Measurements from ENCODE around the gene GARNL3. TPM values are rescaled to one million over a fixed set of nuclear protein-coding genes. Genes with fewer than 3 reads are reported as not detected.

The GARNL3 gene
- total RNA-seq, 1 donor, result 5.8 TPM

DNA sequence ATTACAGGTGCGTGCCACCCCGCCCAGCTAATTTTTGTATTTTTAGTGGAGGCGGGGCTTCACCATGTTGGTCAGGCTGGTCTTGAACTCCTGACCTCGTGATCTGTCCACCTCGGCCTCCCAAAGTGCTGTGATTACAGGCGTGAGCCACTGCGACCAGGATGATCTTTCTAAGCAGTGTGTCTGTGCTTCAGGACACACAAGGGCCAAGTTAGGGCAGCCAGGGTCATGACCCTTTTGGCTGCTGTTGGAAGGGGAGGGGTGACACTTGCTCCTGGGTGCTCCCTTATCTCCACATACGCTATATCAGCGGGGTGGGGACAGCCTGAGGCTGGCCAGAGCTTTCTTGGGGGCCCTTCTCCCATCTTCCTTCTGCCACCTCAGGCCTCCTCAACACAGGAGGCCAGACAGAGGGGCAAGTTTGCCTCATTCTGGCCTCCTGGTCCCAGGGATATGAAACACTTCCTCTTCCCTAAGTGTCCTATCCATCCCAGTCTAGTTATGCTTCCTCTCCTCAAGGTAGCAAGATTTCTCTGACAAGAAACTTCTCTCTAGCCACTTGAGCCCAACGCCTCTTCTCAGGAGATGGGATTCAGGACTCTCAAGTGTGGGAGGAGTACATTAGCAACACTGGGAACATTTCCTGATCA, 157.7 kb downstream of the GARNL3 start:
- Histone ChIP-seq H3K27ac (ENCODE audit: low read depth, low read length) (no peak overlapping the region), H3K27me3 (ENCODE audit: insufficient read depth, low read length) (no peaks in the 10 kb centered on the region), H3K79me2 (ENCODE audit: insufficient read depth, low read length) (peaks cover 41% of the 10 kb centered on the region), H3K9me3 (ENCODE audit: low read depth, low read length) (no peaks in the 10 kb centered on the region), H3K36me3 (ENCODE audit: insufficient read depth, low read length) (no peaks in the 10 kb centered on the region), H3K4me3 (ENCODE audit: insufficient read depth, low read length) (no peak overlapping the region), H3K4me1 (ENCODE audit: insufficient read depth, low read length) (peaks cover 27% of the 10 kb centered on the region), H4K20me1 (ENCODE audit: insufficient read depth, low read length) (peaks cover 2% of the 10 kb centered on the region), H2AFZ (ENCODE audit: low read length) (no peak overlapping the region), H3K4me2 (ENCODE audit: insufficient read depth, low read length) (peak overlapping the region; percentile 97)
- no peak for DNase-seq (ENCODE audit: insufficient read length, low spot score, missing footprints)
- TF ChIP-seq, protein P1, sequence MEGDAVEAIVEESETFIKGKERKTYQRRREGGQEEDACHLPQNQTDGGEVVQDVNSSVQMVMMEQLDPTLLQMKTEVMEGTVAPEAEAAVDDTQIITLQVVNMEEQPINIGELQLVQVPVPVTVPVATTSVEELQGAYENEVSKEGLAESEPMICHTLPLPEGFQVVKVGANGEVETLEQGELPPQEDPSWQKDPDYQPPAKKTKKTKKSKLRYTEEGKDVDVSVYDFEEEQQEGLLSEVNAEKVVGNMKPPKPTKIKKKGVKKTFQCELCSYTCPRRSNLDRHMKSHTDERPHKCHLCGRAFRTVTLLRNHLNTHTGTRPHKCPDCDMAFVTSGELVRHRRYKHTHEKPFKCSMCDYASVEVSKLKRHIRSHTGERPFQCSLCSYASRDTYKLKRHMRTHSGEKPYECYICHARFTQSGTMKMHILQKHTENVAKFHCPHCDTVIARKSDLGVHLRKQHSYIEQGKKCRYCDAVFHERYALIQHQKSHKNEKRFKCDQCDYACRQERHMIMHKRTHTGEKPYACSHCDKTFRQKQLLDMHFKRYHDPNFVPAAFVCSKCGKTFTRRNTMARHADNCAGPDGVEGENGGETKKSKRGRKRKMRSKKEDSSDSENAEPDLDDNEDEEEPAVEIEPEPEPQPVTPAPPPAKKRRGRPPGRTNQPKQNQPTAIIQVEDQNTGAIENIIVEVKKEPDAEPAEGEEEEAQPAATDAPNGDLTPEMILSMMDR (IDR thresholded peaks at IDR 0.05; ENCODE audit: extremely low read depth, low read depth, low read length), result no peak

- Histone ChIP-seq H4K20me1 (ENCODE audit: insufficient read depth, low read length) (peaks cover 6% of the 10 kb centered on the region), H2AFZ (ENCODE audit: low read length) (no peak overlapping the region), H3K4me3 (ENCODE audit: insufficient read depth, low read length) (peak overlapping the region; percentile 99), H3K36me3 (ENCODE audit: insufficient read depth, low read length) (no peaks in the 10 kb centered on the region), H3K9me3 (ENCODE audit: low read depth, low read length) (no peaks in the 10 kb centered on the region), H3K4me1 (ENCODE audit: insufficient read depth, low read length) (peaks cover 27% of the 10 kb centered on the region), H3K27me3 (ENCODE audit: insufficient read depth, low read length) (no peaks in the 10 kb centered on the region), H3K4me2 (ENCODE audit: insufficient read depth, low read length) (peak overlapping the region; percentile 97), H3K27ac (ENCODE audit: low read depth, low read length) (no peak overlapping the region), H3K79me2 (ENCODE audit: insufficient read depth, low read length) (peaks cover 46% of the 10 kb centered on the region)
- TF ChIP-seq, protein P1 (IDR thresholded peaks at IDR 0.05; ENCODE audit: extremely low read depth, low read depth, low read length), result no peak
- DNase-seq (ENCODE audit: insufficient read length, low spot score, missing footprints), result no peak
Measured at GRCh38 chr9:127422787-127423186, 158.2 kb downstream of the GARNL3 start.

GRCh38 chr9:127423476-127423933, 158.9 kb downstream of the GARNL3 start:
- Histone ChIP-seq H3K36me3 (ENCODE audit: insufficient read depth, low read length) (peaks cover 3% of the 10 kb centered on the region), H2AFZ (ENCODE audit: low read length) (peak overlapping the region; percentile 98), H3K27ac (ENCODE audit: low read depth, low read length) (peak overlapping the region; percentile 84), H3K27me3 (ENCODE audit: insufficient read depth, low read length) (no peaks in the 10 kb centered on the region), H3K4me2 (ENCODE audit: insufficient read depth, low read length) (peak overlapping the region; percentile 97), H3K9me3 (ENCODE audit: low read depth, low read length) (no peaks in the 10 kb centered on the region), H4K20me1 (ENCODE audit: insufficient read depth, low read length) (peaks cover 6% of the 10 kb centered on the region), H3K79me2 (ENCODE audit: insufficient read depth, low read length) (peaks cover 54% of the 10 kb centered on the region), H3K4me3 (ENCODE audit: insufficient read depth, low read length) (peak overlapping the region; percentile 99), H3K4me1 (ENCODE audit: insufficient read depth, low read length) (peaks cover 27% of the 10 kb centered on the region)
- DNase-seq (ENCODE audit: insufficient read length, low spot score, missing footprints), result no peak
- TF ChIP-seq, protein P1 (IDR thresholded peaks at IDR 0.05; ENCODE audit: extremely low read depth, low read depth, low read length), result no peak

DNA sequence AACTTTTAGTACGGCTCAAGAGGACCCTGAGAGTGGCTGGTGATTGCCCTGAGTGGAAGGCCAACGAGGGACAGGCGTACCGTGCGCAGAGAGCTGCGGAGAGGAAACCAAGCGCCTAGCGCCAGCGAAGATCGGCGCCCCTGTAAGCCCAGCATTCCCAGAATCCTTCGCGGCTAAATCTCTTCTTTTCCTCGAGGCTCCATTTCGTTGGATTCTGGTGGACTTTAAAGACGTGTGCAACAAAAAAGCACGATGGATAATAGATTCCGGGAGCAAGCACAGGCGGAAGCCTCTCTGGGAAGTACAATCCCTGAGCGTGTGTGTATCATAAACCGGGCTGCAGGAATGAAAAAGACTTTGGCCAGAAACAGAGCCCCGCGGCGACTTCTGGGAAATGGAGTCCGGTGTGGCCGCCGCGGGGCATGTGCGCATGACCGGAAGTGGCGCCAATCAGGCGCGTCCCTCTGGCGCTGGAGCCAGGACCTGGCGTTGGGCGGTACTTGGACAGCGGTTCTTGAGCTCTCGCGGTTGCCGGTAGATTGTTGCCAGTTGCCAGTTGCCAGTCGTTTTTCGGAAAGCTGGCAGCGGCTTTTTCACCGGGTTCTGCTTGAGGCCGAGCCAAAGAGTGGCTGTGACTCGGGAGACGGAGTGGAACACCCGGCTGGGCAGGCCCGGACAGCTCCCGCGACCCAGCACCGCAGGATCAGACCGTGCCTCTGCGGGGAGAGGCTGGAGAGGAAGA, 159.5 kb downstream of the GARNL3 start, which contains the start of gene ZNF79:
Gene ZNF79 (plus strand): TSS at position 449 of the 742 bp plus-strand sequence. CDS start 406 bp downstream, outside the sequence.
- DNase-seq (ENCODE audit: insufficient read length, low spot score, missing footprints), result peak; percentile 99

More for the DNA sequence above, 159.5 kb downstream of the GARNL3 start, which contains the start of gene ZNF79:
- no peaks in the 10 kb centered on the region for H3K27me3 ChIP-seq (ENCODE audit: insufficient read depth, low read length)
- H3K9me3 ChIP-seq (ENCODE audit: low read depth, low read length), result no peaks in the 10 kb centered on the region
- H3K79me2 ChIP-seq (ENCODE audit: insufficient read depth, low read length), result peaks cover 57% of the 10 kb centered on the region
- TF ChIP-seq, protein P1 (IDR thresholded peaks at IDR 0.05; ENCODE audit: extremely low read depth, low read depth, low read length), result no peak
- peaks cover 9% of the 10 kb centered on the region for H3K36me3 ChIP-seq (ENCODE audit: insufficient read depth, low read length)
- H3K4me2 ChIP-seq (ENCODE audit: insufficient read depth, low read length), result peak within 1 kb of the TSS; percentile 97
- peak within 1 kb of the TSS; percentile 84 for H3K27ac ChIP-seq (ENCODE audit: low read depth, low read length)
- H4K20me1 ChIP-seq (ENCODE audit: insufficient read depth, low read length), result peaks cover 9% of the 10 kb centered on the region
- H3K4me1 ChIP-seq (ENCODE audit: insufficient read depth, low read length), result peaks cover 27% of the 10 kb centered on the region
- H2AFZ ChIP-seq (ENCODE audit: low read length), result peak within 1 kb of the TSS; percentile 98
- H3K4me3 ChIP-seq (ENCODE audit: insufficient read depth, low read length), result peak within 1 kb of the TSS; percentile 99

Data from osteoblast (primary cell).